Chondrocyte (in vitro differentiated cells): ENCODE results near the gene DNAJC2. TPM values are rescaled to one million over a fixed set of nuclear protein-coding genes. Genes with fewer than 3 reads are reported as not detected.

Experiments used
- DNase-seq: peaks from one replicate; pipeline ENCODE4 v3.0.0; 2021; ENCODE audit warnings: mixed read lengths, low spot score
- H3K27ac Mint-ChIP-seq: one replicate; pipeline ENCODE4 v1.8.0; 2021; ENCODE audit warnings: mild to moderate bottlenecking, moderate library complexity, mixed read lengths; ENCODE audit not compliant: unreplicated experiment
- H3K27me3 Mint-ChIP-seq: 2 replicates; pipeline ENCODE4 v1.8.0; 2021; ENCODE audit warnings: low read depth, mixed read lengths
- H3K36me3 Mint-ChIP-seq: 2 replicates; pipeline ENCODE4 v1.8.0; 2021; ENCODE audit warnings: low read depth, mixed read lengths
- H3K4me1 Mint-ChIP-seq: 2 replicates; pipeline ENCODE4 v1.8.0; 2021; ENCODE audit warnings: low read depth, mild to moderate bottlenecking, mixed read lengths
- H3K4me3 Mint-ChIP-seq: one replicate; pipeline ENCODE4 v1.8.0; 2021; ENCODE audit warnings: mild to moderate bottlenecking, moderate library complexity, mixed read lengths; ENCODE audit not compliant: unreplicated experiment
- H3K9me3 Mint-ChIP-seq: 2 replicates; pipeline ENCODE4 v1.8.0; 2021; ENCODE audit warnings: low read depth, mixed read lengths
- total RNA-seq: library from RNA; stranded (reverse); gene quantifications from 3 replicates; pipeline ENCODE4 v1.2.1, GENCODE V29; 2021
- TF ChIP-seq, protein P1 (sequence below): fragments of 200-600 bp; sonication (generic); IDR thresholded peaks from 2 replicates; pipeline ENCODE4 v1.5.0; 2021; ENCODE audit warnings: antibody characterized with exemption, mild to moderate bottlenecking, moderate library complexity

Gene DNAJC2
- total RNA-seq, 1 donor from 2014 or later: 18.3 TPM

DNA sequence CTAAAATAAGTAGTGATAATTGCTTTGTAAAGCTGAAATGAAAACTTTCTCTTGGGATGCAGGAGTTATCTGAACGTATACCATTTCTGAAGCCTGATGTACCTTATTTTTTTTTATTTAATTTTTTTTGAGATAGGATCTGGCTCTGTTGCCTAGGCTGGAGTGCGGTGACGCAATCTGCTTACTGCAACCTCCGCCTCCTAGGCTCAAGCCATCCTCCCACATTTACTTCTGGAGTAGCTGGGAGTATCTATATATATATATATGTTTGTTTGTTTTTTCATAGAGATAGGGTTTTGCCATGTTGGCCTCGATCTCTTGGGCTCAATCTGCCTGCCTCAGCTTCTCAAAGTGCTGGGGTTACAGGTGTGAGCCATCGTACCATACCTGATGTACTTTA lies 44.9 kb downstream of the DNAJC2 start:
- no peak for DNase-seq
- H3K4me1 Mint-ChIP-seq: peaks cover 25% of the 10 kb centered on the region
- no peaks in the 10 kb centered on the region for H3K27me3 Mint-ChIP-seq
- TF ChIP-seq, protein P1, sequence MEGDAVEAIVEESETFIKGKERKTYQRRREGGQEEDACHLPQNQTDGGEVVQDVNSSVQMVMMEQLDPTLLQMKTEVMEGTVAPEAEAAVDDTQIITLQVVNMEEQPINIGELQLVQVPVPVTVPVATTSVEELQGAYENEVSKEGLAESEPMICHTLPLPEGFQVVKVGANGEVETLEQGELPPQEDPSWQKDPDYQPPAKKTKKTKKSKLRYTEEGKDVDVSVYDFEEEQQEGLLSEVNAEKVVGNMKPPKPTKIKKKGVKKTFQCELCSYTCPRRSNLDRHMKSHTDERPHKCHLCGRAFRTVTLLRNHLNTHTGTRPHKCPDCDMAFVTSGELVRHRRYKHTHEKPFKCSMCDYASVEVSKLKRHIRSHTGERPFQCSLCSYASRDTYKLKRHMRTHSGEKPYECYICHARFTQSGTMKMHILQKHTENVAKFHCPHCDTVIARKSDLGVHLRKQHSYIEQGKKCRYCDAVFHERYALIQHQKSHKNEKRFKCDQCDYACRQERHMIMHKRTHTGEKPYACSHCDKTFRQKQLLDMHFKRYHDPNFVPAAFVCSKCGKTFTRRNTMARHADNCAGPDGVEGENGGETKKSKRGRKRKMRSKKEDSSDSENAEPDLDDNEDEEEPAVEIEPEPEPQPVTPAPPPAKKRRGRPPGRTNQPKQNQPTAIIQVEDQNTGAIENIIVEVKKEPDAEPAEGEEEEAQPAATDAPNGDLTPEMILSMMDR: no peak
- peaks cover 23% of the 10 kb centered on the region for H3K36me3 Mint-ChIP-seq
- no peaks in the 10 kb centered on the region for H3K9me3 Mint-ChIP-seq
- no peak overlapping the region for H3K4me3 Mint-ChIP-seq
- H3K27ac Mint-ChIP-seq: no peak overlapping the region

DNA sequence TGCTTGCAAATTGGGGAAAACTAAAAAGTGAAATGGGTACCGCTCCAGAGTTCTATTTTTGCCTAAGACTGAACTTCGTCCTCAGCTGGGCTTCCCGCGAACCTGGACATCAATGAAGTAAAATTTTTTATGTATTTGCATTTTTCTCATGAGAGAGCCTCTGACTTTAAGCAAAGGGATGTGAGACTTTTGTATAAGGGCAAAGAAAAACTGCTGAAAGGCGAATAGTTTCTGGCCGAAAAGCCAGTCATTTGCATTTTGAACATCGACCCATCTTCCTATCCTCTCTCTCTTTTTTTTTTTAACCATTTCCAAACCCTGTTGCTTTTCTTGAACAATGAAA lies 46.8 kb downstream of the DNAJC2 start:
- TF ChIP-seq, protein P1: no peak
- no peaks in the 10 kb centered on the region for H3K9me3 Mint-ChIP-seq
- H3K4me1 Mint-ChIP-seq: peaks cover 25% of the 10 kb centered on the region
- H3K27me3 Mint-ChIP-seq: peaks cover 8% of the 10 kb centered on the region
- no peak for DNase-seq
- peaks cover 13% of the 10 kb centered on the region for H3K36me3 Mint-ChIP-seq
- peak overlapping the region; percentile 86 for H3K4me3 Mint-ChIP-seq
- H3K27ac Mint-ChIP-seq: peak overlapping the region; percentile 88

DNA sequence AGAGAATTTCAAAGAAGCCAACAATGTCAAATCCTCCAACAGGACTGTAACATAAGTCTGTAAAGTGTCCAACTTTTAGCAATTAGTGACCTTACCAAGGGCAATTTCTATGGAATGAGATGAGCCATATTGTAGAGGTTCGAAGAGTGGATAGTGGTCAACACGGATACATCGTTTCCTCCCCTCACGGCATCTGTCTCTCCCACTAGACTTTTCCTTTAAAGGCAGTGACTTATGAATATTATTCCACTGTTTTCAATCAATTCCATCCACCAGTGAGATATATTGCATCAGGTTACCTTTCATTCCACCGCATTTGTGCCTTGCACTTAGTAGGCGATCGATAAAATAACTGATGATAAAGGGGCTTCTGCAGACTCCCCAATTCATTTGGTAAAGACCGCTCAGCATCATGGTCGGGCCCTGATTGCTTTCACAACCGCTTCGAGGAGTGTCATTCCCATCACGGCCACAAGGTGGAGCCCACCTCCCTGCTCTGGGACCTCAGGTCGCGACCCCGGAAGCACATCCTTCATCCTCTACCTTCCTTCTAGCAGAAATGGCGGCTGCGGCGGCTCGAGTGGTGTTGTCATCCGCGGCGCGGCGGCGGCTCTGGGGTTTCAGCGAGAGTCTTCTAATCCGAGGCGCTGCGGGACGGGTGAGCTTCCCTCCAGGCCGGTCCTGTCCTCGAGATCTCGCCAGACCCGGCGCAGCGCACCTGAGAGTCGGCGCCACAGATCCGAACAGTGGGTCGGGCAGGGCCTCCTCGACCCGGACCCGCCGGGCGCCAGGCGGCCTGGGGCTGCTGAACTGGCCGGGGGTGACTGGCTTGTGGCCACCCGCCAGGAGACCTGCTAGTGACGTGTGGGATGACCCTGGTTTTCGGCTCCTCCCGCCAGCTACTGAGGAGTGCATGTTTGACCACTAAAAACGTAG lies 47.4 kb downstream of the DNAJC2 start, which contains the start of gene PMPCB:
Gene PMPCB, plus strand, starts transcription at position 535 of the 936 bp plus-strand sequence. Its CDS starts 25 bp downstream, at position 560.
- Mint-ChIP-seq H3K27me3 (peaks cover 10% of the 10 kb centered on the region), H3K36me3 (peaks cover 10% of the 10 kb centered on the region), H3K27ac (peak within 1 kb of the TSS; percentile 88), H3K9me3 (no peaks in the 10 kb centered on the region), H3K4me1 (peaks cover 25% of the 10 kb centered on the region), H3K4me3 (peak within 1 kb of the TSS; percentile 86)
- TF ChIP-seq, protein P1: peak; percentile 97
- peak; percentile 97 for DNase-seq

DNA sequence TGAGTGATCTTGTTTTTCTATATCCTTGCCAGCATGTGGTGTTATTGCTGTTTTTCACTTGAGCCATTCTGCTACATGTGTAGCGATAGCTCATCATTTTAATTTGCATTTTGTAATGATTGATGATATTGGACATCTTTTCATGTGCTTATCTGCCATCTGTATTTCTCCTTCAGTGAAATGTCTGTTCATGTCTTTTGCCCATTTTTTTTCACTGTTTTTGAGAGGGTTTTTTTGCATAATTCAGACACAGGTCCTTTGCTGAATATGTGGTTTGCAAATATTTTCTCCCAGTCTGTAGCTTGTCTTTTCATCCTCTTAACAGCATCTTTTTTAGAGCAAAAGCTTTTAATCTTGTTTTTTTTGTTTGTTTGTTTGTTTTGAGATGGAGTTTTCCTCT lies 51.0 kb downstream of the DNAJC2 start:
- Mint-ChIP-seq H3K36me3 (no peaks in the 10 kb centered on the region), H3K27me3 (peaks cover 20% of the 10 kb centered on the region), H3K4me3 (no peak overlapping the region), H3K27ac (no peak overlapping the region), H3K9me3 (no peaks in the 10 kb centered on the region), H3K4me1 (peaks cover 17% of the 10 kb centered on the region)
- no peak for DNase-seq
- TF ChIP-seq, protein P1: no peak

DNA sequence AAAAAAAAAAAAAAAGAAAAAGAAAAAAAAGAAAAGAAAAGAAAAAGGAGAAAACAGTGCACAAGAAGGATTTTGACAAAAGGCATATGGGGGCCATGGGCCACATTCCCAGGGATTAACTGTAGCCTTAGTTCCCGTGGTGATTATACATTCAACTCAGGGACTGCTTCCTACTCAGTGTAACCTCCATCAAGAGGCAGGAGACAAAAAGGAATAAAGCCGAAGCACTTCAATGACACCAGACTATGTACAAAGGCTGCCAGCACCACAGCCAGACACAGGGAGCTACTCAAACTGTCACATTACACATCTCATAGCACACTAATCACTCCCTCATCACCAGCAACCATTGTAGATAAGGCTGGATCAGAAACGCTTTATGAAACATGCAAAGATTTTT lies 52.4 kb downstream of the DNAJC2 start:
- Mint-ChIP-seq H3K36me3 (no peaks in the 10 kb centered on the region), H3K27ac (no peak overlapping the region), H3K4me1 (peaks cover 7% of the 10 kb centered on the region), H3K4me3 (no peak overlapping the region), H3K9me3 (no peaks in the 10 kb centered on the region), H3K27me3 (peaks cover 22% of the 10 kb centered on the region)
- TF ChIP-seq, protein P1: no peak
- no peak for DNase-seq
